ENCODE measurements around the gene BCKDK. TPM values are rescaled to one million over a fixed set of nuclear protein-coding genes. Genes with fewer than 3 reads are reported as not detected.

Gene BCKDK
- total RNA-seq, 4 donors from 2014 or later: 34.1 to 73.7 (median 51.4) TPM

DNA sequence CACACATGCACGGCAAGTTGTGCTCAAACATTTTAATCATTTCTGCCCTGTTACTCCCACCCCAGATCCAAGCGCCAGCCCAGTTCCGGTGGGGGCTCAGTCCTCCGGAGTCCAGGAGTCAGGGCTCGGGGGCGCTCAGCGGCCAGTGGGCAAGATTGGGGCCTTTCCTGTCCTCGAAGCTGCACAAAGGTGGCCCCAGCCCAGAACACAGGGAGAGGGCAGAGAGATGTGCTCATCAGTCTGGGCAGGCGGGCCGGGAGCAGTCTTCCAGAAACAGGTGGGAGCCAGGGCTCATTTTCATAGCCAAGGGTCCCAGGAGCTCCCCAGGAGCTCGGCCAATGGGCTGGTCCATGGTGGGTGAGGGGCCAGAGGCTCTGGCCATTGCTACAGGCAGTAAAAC lies 23.2 kb downstream of the BCKDK start:
- peaks cover 47 to 70% (median 66%) of the 10 kb centered on the region in 4 donors for H3K36me3 ChIP-seq
- intact Hi-C loops (cut with DNase I): no loop called here

DNA sequence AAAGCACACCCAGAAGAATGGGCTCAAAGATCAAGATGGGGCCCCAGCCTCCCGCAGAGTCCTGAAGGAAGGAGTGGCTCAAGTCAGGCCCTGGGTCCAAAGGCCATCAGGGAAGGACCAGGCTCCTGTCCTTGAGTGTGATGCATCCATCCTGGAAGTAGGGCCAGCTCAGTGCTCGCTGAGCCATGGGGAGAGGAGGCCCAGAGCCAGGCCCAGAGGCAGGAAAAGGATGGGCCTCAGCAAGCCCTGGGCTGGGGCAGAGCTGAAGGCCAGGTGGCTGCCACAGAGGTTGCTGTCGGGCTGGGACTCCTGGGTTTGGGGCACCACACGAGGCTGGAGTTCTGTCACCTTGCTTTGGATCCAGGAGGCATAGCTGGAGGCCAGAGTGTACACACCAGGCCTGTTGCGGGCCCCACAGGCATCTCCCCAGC lies 23.7 kb downstream of the BCKDK start:
- no peak for DNase-seq (ENCODE audit: extremely low spot score)
- TF ChIP-seq POLR2AphosphoS5 (IDR thresholded peaks at IDR 0.05): no peak
- TF ChIP-seq POLR2A (IDR thresholded peaks at IDR 0.05; ENCODE audit: low read depth): no peak
- TF ChIP-seq, protein P1, sequence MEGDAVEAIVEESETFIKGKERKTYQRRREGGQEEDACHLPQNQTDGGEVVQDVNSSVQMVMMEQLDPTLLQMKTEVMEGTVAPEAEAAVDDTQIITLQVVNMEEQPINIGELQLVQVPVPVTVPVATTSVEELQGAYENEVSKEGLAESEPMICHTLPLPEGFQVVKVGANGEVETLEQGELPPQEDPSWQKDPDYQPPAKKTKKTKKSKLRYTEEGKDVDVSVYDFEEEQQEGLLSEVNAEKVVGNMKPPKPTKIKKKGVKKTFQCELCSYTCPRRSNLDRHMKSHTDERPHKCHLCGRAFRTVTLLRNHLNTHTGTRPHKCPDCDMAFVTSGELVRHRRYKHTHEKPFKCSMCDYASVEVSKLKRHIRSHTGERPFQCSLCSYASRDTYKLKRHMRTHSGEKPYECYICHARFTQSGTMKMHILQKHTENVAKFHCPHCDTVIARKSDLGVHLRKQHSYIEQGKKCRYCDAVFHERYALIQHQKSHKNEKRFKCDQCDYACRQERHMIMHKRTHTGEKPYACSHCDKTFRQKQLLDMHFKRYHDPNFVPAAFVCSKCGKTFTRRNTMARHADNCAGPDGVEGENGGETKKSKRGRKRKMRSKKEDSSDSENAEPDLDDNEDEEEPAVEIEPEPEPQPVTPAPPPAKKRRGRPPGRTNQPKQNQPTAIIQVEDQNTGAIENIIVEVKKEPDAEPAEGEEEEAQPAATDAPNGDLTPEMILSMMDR (IDR thresholded peaks at IDR 0.05): no peak
- TF ChIP-seq EP300 (IDR thresholded peaks at IDR 0.05): no peak
- intact Hi-C loops (cut with DNase I): no loop called here
- WGBS: 100% methylated on average over 1 of the region's 5 CpGs
- no peak overlapping the region for H3K4me3 ChIP-seq
- no peak overlapping the region for H3K27ac ChIP-seq (replicated peaks in 1 of 4)
- H3K27me3 ChIP-seq: peaks cover 0 to 25% (median 1%) of the 10 kb centered on the region in 4 donors
- peaks cover 11 to 27% (median 22%) of the 10 kb centered on the region in 4 donors for H3K4me1 ChIP-seq
- H3K9me3 ChIP-seq: no peaks in the 10 kb centered on the region
- peaks cover 47 to 66% (median 62%) of the 10 kb centered on the region in 4 donors for H3K36me3 ChIP-seq

More for the DNA sequence above, 23.2 kb downstream of the BCKDK start:
- H3K4me3 ChIP-seq: no peak overlapping the region
- peaks cover 0 to 21% (median 1%) of the 10 kb centered on the region in 4 donors for H3K27me3 ChIP-seq
- H3K4me1 ChIP-seq: peaks cover 11 to 27% (median 22%) of the 10 kb centered on the region in 4 donors
- H3K27ac ChIP-seq (replicated peaks in 1 of 4): no peak overlapping the region
- H3K9me3 ChIP-seq: no peaks in the 10 kb centered on the region
- WGBS: 90% methylated on average over 8 of the region's 11 CpGs
- no peak for TF ChIP-seq POLR2AphosphoS5 (IDR thresholded peaks at IDR 0.05)
- TF ChIP-seq EP300 (IDR thresholded peaks at IDR 0.05): no peak
- TF ChIP-seq POLR2A (IDR thresholded peaks at IDR 0.05; ENCODE audit: low read depth): no peak
- TF ChIP-seq, protein P1 (IDR thresholded peaks at IDR 0.05): no peak
- DNase-seq (ENCODE audit: extremely low spot score): no peak

DNA sequence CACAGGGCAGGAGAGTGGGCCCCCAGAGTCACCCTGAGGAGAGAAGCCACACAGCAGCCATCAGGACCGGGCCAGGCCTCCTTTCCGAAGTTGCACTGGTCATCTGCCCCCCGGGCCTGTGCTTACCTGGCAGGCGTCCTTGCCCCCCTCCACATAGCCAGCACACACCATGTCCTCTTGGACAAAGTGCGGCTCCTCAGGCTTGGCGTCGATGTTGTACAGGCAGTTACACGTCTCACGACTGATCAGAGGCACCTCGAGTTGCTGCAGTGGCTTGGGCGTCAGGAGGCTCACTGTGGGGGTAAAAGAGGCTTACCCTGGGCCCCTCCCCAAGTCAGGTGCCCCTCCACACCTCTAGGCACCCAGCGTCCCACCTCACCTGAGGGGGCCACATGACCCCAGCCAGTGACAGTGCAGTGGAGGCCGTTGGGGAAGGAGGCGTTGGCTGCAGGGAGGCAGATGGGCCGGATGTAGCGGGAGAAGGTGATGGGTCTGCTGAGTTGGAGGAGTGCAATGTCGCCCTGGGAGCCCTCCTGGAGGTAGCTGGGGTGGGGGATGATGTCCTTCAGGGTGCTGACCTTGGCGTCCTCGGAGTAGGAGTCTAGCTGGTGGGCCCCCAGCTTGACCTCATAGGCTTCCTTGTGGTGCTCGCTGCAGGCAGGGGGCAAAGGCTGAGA lies 24.3 kb downstream of the BCKDK start:
- WGBS: 88% methylated on average over 11 of the region's 20 CpGs
- no peak overlapping the region for H3K4me3 ChIP-seq
- H3K27ac ChIP-seq (replicated peaks in 1 of 4): no peak overlapping the region
- intact Hi-C loops (cut with DNase I): no loop called here
- peaks cover 41 to 60% (median 56%) of the 10 kb centered on the region in 4 donors for H3K36me3 ChIP-seq
- peaks cover 11 to 27% (median 22%) of the 10 kb centered on the region in 4 donors for H3K4me1 ChIP-seq
- H3K9me3 ChIP-seq: no peaks in the 10 kb centered on the region
- H3K27me3 ChIP-seq: peaks cover 0 to 25% (median 1%) of the 10 kb centered on the region in 4 donors
- TF ChIP-seq, protein P1 (IDR thresholded peaks at IDR 0.05): no peak
- TF ChIP-seq EP300 (IDR thresholded peaks at IDR 0.05): no peak
- no peak for TF ChIP-seq POLR2A (IDR thresholded peaks at IDR 0.05; ENCODE audit: low read depth)
- TF ChIP-seq POLR2AphosphoS5 (IDR thresholded peaks at IDR 0.05): no peak
- DNase-seq (ENCODE audit: extremely low spot score): no peak

DNA sequence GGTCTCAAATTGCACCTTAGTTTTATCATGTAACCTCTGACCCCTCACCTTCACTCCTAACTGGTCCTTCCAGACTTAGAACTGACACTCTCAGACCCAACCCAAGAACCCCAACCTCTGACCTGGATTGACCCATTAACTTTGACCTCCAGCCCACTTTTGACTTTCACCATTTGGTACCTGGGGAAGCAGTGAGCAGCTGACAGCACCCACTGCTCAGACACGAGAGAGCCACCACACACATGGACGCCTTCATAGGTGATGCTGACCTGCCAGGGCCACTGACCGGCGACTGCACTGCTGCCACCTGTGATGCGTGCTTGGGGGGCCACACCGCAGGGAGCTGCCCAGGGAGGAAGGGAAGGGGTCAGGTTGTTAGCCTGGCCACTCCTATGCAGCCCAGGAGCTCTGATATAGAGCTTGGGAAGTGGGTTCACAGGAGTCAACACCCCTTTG lies 24.9 kb downstream of the BCKDK start:
- H3K4me3 ChIP-seq: no peak overlapping the region
- intact Hi-C loops (cut with DNase I): no loop called here
- no peak for DNase-seq (ENCODE audit: extremely low spot score)
- H3K9me3 ChIP-seq: no peaks in the 10 kb centered on the region
- TF ChIP-seq EP300 (IDR thresholded peaks at IDR 0.05): no peak
- TF ChIP-seq POLR2A (IDR thresholded peaks at IDR 0.05; ENCODE audit: low read depth): no peak
- TF ChIP-seq POLR2AphosphoS5 (IDR thresholded peaks at IDR 0.05): no peak
- TF ChIP-seq, protein P1 (IDR thresholded peaks at IDR 0.05): no peak
- peaks cover 34 to 53% (median 49%) of the 10 kb centered on the region in 4 donors for H3K36me3 ChIP-seq
- peaks cover 11 to 26% (median 19%) of the 10 kb centered on the region in 4 donors for H3K4me1 ChIP-seq
- 84% methylated on average over 3 of the region's 6 CpGs for WGBS
- H3K27ac ChIP-seq (replicated peaks in 1 of 4): no peak overlapping the region
- peaks cover 0 to 25% (median 1%) of the 10 kb centered on the region in 4 donors for H3K27me3 ChIP-seq

Data from esophagus muscularis mucosa (tissue), 4 donors.